Measurements from ENCODE around the gene PLEKHA1.

Gene PLEKHA1

DNA sequence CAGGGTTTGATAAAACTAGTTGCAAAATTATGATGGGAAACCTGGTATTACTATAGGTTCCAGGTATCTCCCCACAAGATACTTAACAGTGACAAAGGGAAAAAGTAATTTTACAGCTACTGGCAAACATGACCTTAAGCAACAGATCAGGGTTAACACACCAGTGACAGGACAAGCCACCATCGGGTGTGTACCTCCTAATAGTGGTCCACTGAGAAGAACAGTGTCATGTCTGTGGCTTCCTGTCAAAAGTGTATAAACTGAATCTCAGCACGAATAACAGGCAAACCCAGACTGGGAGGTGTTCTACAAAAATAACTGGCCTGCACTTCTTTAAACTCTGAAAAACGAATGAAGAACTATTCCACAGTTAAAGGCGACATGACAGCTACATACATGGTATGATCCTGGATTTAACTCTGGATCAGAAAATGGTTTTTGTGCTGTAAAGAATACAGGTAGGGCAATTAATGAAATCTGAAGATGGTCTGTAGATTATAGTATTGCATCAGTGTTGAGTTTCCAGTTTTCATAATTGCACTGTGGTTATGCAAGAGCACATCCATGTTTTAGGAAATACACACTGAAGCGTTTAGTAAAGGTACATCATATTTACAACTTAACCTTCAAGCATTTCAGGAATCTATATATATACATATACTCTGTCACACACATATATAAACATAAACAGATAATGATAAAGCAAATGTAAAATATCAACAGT is 47.9 kb downstream of the PLEKHA1 start:
- no peak for TF ChIP-seq SIN3A (IDR thresholded peaks at IDR 0.05; ENCODE audit: borderline replicate concordance, insufficient read depth, low read length)
- no peak for TF ChIP-seq FOXP2 (optimal IDR thresholded peaks at IDR 0.05; ENCODE audit: borderline replicate concordance, extremely low read depth, extremely low read length, insufficient read depth)

DNA sequence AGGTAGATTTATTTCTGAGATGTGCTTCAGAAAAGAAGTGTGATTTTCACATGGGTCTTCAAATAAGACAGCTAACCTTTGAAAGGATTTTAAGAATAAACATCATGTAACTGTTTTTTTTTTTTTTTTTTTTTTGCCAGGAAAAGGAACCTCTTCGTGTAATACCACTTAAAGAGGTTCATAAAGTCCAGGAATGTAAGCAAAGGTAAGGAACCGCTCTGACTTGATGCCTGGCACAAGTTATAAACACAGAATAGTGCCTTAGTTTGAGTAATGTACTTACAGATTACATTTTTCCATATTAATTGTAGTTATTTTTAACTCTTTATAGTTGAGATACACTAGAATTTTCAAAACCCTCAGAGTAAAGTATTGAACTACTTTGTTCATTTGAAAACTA is 49.6 kb downstream of the PLEKHA1 start:
- TF ChIP-seq SIN3A (IDR thresholded peaks at IDR 0.05; ENCODE audit: borderline replicate concordance, insufficient read depth, low read length) (no peak), TAF1 (IDR thresholded peaks at IDR 0.05; ENCODE audit: borderline replicate concordance, insufficient read depth, low read length) (no peak), POLR2AphosphoS5 (IDR thresholded peaks at IDR 0.05; ENCODE audit: low read depth, low read length) (no peak), FOXP2 (optimal IDR thresholded peaks at IDR 0.05; ENCODE audit: borderline replicate concordance, extremely low read depth, extremely low read length, insufficient read depth) (no peak)
- TF ChIP-seq, protein P1, sequence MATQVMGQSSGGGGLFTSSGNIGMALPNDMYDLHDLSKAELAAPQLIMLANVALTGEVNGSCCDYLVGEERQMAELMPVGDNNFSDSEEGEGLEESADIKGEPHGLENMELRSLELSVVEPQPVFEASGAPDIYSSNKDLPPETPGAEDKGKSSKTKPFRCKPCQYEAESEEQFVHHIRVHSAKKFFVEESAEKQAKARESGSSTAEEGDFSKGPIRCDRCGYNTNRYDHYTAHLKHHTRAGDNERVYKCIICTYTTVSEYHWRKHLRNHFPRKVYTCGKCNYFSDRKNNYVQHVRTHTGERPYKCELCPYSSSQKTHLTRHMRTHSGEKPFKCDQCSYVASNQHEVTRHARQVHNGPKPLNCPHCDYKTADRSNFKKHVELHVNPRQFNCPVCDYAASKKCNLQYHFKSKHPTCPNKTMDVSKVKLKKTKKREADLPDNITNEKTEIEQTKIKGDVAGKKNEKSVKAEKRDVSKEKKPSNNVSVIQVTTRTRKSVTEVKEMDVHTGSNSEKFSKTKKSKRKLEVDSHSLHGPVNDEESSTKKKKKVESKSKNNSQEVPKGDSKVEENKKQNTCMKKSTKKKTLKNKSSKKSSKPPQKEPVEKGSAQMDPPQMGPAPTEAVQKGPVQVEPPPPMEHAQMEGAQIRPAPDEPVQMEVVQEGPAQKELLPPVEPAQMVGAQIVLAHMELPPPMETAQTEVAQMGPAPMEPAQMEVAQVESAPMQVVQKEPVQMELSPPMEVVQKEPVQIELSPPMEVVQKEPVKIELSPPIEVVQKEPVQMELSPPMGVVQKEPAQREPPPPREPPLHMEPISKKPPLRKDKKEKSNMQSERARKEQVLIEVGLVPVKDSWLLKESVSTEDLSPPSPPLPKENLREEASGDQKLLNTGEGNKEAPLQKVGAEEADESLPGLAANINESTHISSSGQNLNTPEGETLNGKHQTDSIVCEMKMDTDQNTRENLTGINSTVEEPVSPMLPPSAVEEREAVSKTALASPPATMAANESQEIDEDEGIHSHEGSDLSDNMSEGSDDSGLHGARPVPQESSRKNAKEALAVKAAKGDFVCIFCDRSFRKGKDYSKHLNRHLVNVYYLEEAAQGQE (IDR thresholded peaks at IDR 0.05; ENCODE audit: insufficient read depth in 1 of 2, low read depth in 2 of 2, low read length in 2 of 2), result no peak

- TF ChIP-seq POLR2AphosphoS5 (IDR thresholded peaks at IDR 0.05; ENCODE audit: low read depth, low read length), result no peak
- TF ChIP-seq SIN3A (IDR thresholded peaks at IDR 0.05; ENCODE audit: borderline replicate concordance, insufficient read depth, low read length), result no peak
- no peak for TF ChIP-seq TAF1 (IDR thresholded peaks at IDR 0.05; ENCODE audit: borderline replicate concordance, insufficient read depth, low read length)
- TF ChIP-seq, protein P1 (IDR thresholded peaks at IDR 0.05; ENCODE audit: insufficient read depth in 1 of 2, low read depth in 2 of 2, low read length in 2 of 2), result no peak
- TF ChIP-seq FOXP2 (optimal IDR thresholded peaks at IDR 0.05; ENCODE audit: borderline replicate concordance, extremely low read depth, extremely low read length, insufficient read depth), result no peak
Measured at GRCh38 chr10:122426829-122427228, 52.3 kb downstream of the PLEKHA1 start.

- TF ChIP-seq SIN3A (IDR thresholded peaks at IDR 0.05; ENCODE audit: borderline replicate concordance, insufficient read depth, low read length), result no peak
- TF ChIP-seq, protein P1 (IDR thresholded peaks at IDR 0.05; ENCODE audit: insufficient read depth in 1 of 2, low read depth in 2 of 2, low read length in 2 of 2), result no peak
- TF ChIP-seq TAF1 (IDR thresholded peaks at IDR 0.05; ENCODE audit: borderline replicate concordance, insufficient read depth, low read length), result no peak
- TF ChIP-seq FOXP2 (optimal IDR thresholded peaks at IDR 0.05; ENCODE audit: borderline replicate concordance, extremely low read depth, extremely low read length, insufficient read depth), result no peak
- TF ChIP-seq POLR2AphosphoS5 (IDR thresholded peaks at IDR 0.05; ENCODE audit: low read depth, low read length), result no peak
Measured at GRCh38 chr10:122427280-122427679, 52.8 kb downstream of the PLEKHA1 start.

- no peak for TF ChIP-seq POLR2AphosphoS5 (IDR thresholded peaks at IDR 0.05; ENCODE audit: low read depth, low read length)
- TF ChIP-seq TAF1 (IDR thresholded peaks at IDR 0.05; ENCODE audit: borderline replicate concordance, insufficient read depth, low read length), result no peak
- no peak for TF ChIP-seq FOXP2 (optimal IDR thresholded peaks at IDR 0.05; ENCODE audit: borderline replicate concordance, extremely low read depth, extremely low read length, insufficient read depth)
- no peak for TF ChIP-seq SIN3A (IDR thresholded peaks at IDR 0.05; ENCODE audit: borderline replicate concordance, insufficient read depth, low read length)
Measured at GRCh38 chr10:122435212-122435827, 60.8 kb downstream of the PLEKHA1 start.

DNA sequence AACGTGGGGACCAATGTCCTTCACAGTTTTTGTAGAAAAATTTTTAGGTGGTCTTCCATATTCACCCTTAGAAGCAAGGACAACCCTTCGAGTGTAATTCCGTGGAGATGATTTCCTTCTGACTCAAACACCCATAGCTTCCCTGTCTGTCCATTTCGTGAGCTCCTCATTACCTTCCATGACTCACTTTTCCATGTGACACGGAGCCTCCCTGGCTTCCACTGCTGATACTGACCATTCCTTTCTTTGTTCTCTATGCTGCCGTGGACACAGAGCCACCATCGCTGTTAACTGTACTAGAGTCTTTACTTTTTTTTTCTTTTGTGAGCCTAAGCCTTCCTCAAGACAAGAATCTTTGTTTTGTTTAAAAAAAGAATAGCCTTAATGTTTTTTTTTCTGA is 67.5 kb downstream of the PLEKHA1 start:
- TF ChIP-seq, protein P1 (IDR thresholded peaks at IDR 0.05; ENCODE audit: insufficient read depth in 1 of 2, low read depth in 2 of 2, low read length in 2 of 2), result no peak
- TF ChIP-seq FOXP2 (optimal IDR thresholded peaks at IDR 0.05; ENCODE audit: borderline replicate concordance, extremely low read depth, extremely low read length, insufficient read depth), result no peak
- no peak for TF ChIP-seq SIN3A (IDR thresholded peaks at IDR 0.05; ENCODE audit: borderline replicate concordance, insufficient read depth, low read length)

Data from PFSK-1 (cell line).